GM19193 (cell line): ENCODE data around the gene MALT1.

Source experiments
- POLR2A ChIP-seq: IDR thresholded peaks from 4 replicates; pipeline ENCODE4 v1.6.1; 2011; ENCODE audit not compliant: insufficient read depth, insufficient read length; ENCODE audit errors: extremely low read depth

The MALT1 gene

GRCh38 chr18:58733866-58734265 is 62.6 kb downstream of the MALT1 start:
- no peak for TF ChIP-seq POLR2A

- TF ChIP-seq POLR2A: no peak
Measured at GRCh38 chr18:58738322-58738721, 67.1 kb downstream of the MALT1 start.

- TF ChIP-seq POLR2A: no peak
Measured at GRCh38 chr18:58745914-58746313, 74.6 kb downstream of the MALT1 start.

GRCh38 chr18:58748899-58749595 is 77.8 kb downstream of the MALT1 start:
- TF ChIP-seq POLR2A: no peak

GRCh38 chr18:58753976-58754375 is 82.7 kb downstream of the MALT1 start:
- TF ChIP-seq POLR2A: no peak

GRCh38 chr18:58754544-58755068 is 83.3 kb downstream of the MALT1 start:
- TF ChIP-seq POLR2A: no peak

GRCh38 chr18:58755304-58756010 is 84.2 kb downstream of the MALT1 start:
- TF ChIP-seq POLR2A: peak; percentile 4

GRCh38 chr18:58756148-58756547 is 84.9 kb downstream of the MALT1 start:
- peak; percentile 12 for TF ChIP-seq POLR2A

- TF ChIP-seq POLR2A: no peak
Measured at GRCh38 chr18:58756596-58757240, 85.5 kb downstream of the MALT1 start.

- TF ChIP-seq POLR2A: no peak
Measured at GRCh38 chr18:58758046-58758445, 86.8 kb downstream of the MALT1 start.

- no peak for TF ChIP-seq POLR2A
Measured at GRCh38 chr18:58758606-58759005, 87.3 kb downstream of the MALT1 start.

GRCh38 chr18:58761241-58761969 is 90.1 kb downstream of the MALT1 start:
- TF ChIP-seq POLR2A: no peak

GRCh38 chr18:58761970-58762780 is 90.9 kb downstream of the MALT1 start:
- no peak for TF ChIP-seq POLR2A

GRCh38 chr18:58762781-58763171 is 91.5 kb downstream of the MALT1 start:
- TF ChIP-seq POLR2A: no peak
